GM23338 (cell line): ENCODE data around the gene SMG7. TPM values are rescaled to one million over a fixed set of nuclear protein-coding genes. Genes with fewer than 3 reads are reported as not detected.

Experiments used
- ATAC-seq: fragments of 200-7000 bp; cut with Tn5 transposase; 3 replicates; pipeline ENCODE4 v1.9.1; 2020
- DNase-seq: peaks from one replicate; pipeline ENCODE4 v3.0.0-alpha.2; 2015; ENCODE audit warnings: low spot score
- H2AFZ ChIP-seq: fragments of 200-600 bp; sonication (generic); 2 replicates; pipeline ENCODE4 v1.8.0; 2016; ENCODE audit warnings: antibody characterized with exemption, mild to moderate bottlenecking, moderate library complexity
- H3F3A ChIP-seq: fragments of 200-600 bp; sonication (generic); replicated peaks from 2 replicates; pipeline ENCODE4 v1.8.0; 2017; ENCODE audit warnings: antibody characterized with exemption, mixed run types, low read depth
- H3K27ac ChIP-seq: fragments of 200-600 bp; sonication (generic); 2 replicates; pipeline ENCODE4 v1.6.1; 2016; ENCODE audit warnings: low read depth
- H3K27me3 ChIP-seq: fragments of 200-600 bp; sonication (generic); 2 replicates; pipeline ENCODE4 v1.8.0; 2016; ENCODE audit warnings: mild to moderate bottlenecking, mixed run types, moderate library complexity; ENCODE audit not compliant: insufficient read depth
- H3K36me3 ChIP-seq: fragments of 200-600 bp; sonication (generic); 2 replicates; pipeline ENCODE4 v1.8.0; 2016; ENCODE audit warnings: mild to moderate bottlenecking; ENCODE audit not compliant: insufficient read depth
- H3K4me1 ChIP-seq: fragments of 200-600 bp; sonication (generic); 2 replicates; pipeline ENCODE4 v1.8.0; 2016; ENCODE audit warnings: mild to moderate bottlenecking, moderate library complexity; ENCODE audit not compliant: insufficient read depth
- H3K4me2 ChIP-seq: fragments of 200-600 bp; sonication (generic); 2 replicates; pipeline ENCODE4 v1.7.1; 2017; ENCODE audit warnings: mixed run types
- H3K4me3 ChIP-seq: fragments of 200-600 bp; sonication (generic); 2 replicates; pipeline ENCODE4 v1.6.1; 2016; ENCODE audit warnings: mixed run types
- H3K79me2 ChIP-seq: fragments of 200-600 bp; sonication (generic); replicated peaks from 2 replicates; pipeline ENCODE4 v1.8.0; 2017; ENCODE audit warnings: mild to moderate bottlenecking; ENCODE audit not compliant: insufficient read depth
- H3K9me2 ChIP-seq: fragments of 200-600 bp; sonication (generic); 2 replicates; pipeline ENCODE4 v1.8.0; 2017; ENCODE audit not compliant: insufficient read depth
- H4K20me1 ChIP-seq: fragments of 200-600 bp; sonication (generic); replicated peaks from 2 replicates; pipeline ENCODE4 v1.8.0; 2017; ENCODE audit warnings: mild to moderate bottlenecking; ENCODE audit not compliant: insufficient read depth
- H3K27ac Mint-ChIP-seq: 2 replicates; pipeline ENCODE4 v1.8.0; 2020; ENCODE audit warnings: inconsistent platforms, mild to moderate bottlenecking, moderate library complexity, mixed read lengths
- H3K27me3 Mint-ChIP-seq: 3 replicates; pipeline ENCODE4 v1.8.0; 2022; ENCODE audit warnings: low read depth, mild to moderate bottlenecking, moderate library complexity, mixed read lengths, inconsistent platforms; ENCODE audit not compliant: insufficient read depth, poor library complexity
- H3K36me3 Mint-ChIP-seq: 3 replicates; pipeline ENCODE4 v1.8.0; 2021; ENCODE audit warnings: low read depth, mild to moderate bottlenecking, inconsistent platforms, moderate library complexity, mixed read lengths
- H3K4me1 Mint-ChIP-seq: 3 replicates; pipeline ENCODE4 v1.8.0; 2020; ENCODE audit warnings: mild to moderate bottlenecking, inconsistent platforms, mixed read lengths
- H3K4me3 Mint-ChIP-seq: 3 replicates; pipeline ENCODE4 v1.8.0; 2021; ENCODE audit warnings: moderate library complexity, mild to moderate bottlenecking, inconsistent platforms, mixed read lengths
- H3K9me3 Mint-ChIP-seq: 3 replicates; pipeline ENCODE4 v1.8.0; 2020; ENCODE audit warnings: moderate library complexity, mild to moderate bottlenecking, inconsistent platforms, mixed read lengths
- CTCF ChIP-seq, 2 experiments: fragments of 200-600 bp in 1 of 2; sonication (generic) in 1 of 2; conservative IDR thresholded peaks; 2 replicates each; pipeline versions ENCODE4 v1.5.1 to v1.6.1; 2016 to 2017; ENCODE audit warnings: antibody characterized with exemption in 2 of 2, low read depth in 2 of 2, mild to moderate bottlenecking in 2 of 2, moderate library complexity in 1 of 2
- EZH2 ChIP-seq: fragments of 200-600 bp; sonication (generic); IDR thresholded peaks from one replicate; pipeline ENCODE4 v1.8.0; 2017; ENCODE audit warnings: antibody characterized with exemption, mild to moderate bottlenecking, low read depth; ENCODE audit not compliant: unreplicated experiment
- EZH2phosphoT487 ChIP-seq: fragments of 200-600 bp; sonication (generic); IDR thresholded peaks from one replicate; pipeline ENCODE4 v1.8.1; 2018; ENCODE audit warnings: antibody characterized with exemption; ENCODE audit not compliant: unreplicated experiment
- NANOG ChIP-seq: IDR thresholded peaks from 2 replicates; pipeline ENCODE4 v1.6.1; 2016; ENCODE audit warnings: antibody characterized with exemption, borderline replicate concordance
- POLR2AphosphoS5 ChIP-seq: IDR thresholded peaks from 2 replicates; pipeline ENCODE4 v1.6.1; 2016; ENCODE audit warnings: antibody characterized with exemption, low read depth
- REST ChIP-seq: IDR thresholded peaks from one replicate; pipeline ENCODE4 v1.6.1; 2018; ENCODE audit warnings: antibody characterized with exemption; ENCODE audit not compliant: unreplicated experiment
- STAT1 ChIP-seq: IDR thresholded peaks from one replicate; pipeline ENCODE4 v1.6.1; 2016; ENCODE audit warnings: antibody characterized with exemption; ENCODE audit not compliant: unreplicated experiment
- ZNF114 ChIP-seq: fragments of 250-450 bp; sonication (Bioruptor Pico); IDR thresholded peaks from 2 replicates; pipeline ENCODE4 v1.5.0; 2020; ENCODE audit warnings: mild to moderate bottlenecking, moderate library complexity
- ZNF462 ChIP-seq: fragments of 250-450 bp; sonication (Bioruptor Pico); IDR thresholded peaks from 2 replicates; pipeline ENCODE4 v1.5.0; 2020; ENCODE audit warnings: mild to moderate bottlenecking, moderate library complexity
- polyA plus RNA-seq: library from polyadenylated mRNA; unstranded; fragments of >200 nt; fragmentation: Nextera tagmentation; extraction: Ambion mirVana; gene quantifications from 2 replicates; pipeline ENCODE4 v1.2.1, GENCODE V29; 2016
- total RNA-seq: library from RNA; depleted of rRNA; stranded (reverse); fragments of >200 nt; shearing (Covaris generic); gene quantifications from 2 replicates; pipeline ENCODE4 v1.2.3, GENCODE V29; 2014

Gene SMG7
- total and polyA plus RNA-seq, 2 experiments from 2014 or later, result 33.0 to 79.4 TPM

DNA sequence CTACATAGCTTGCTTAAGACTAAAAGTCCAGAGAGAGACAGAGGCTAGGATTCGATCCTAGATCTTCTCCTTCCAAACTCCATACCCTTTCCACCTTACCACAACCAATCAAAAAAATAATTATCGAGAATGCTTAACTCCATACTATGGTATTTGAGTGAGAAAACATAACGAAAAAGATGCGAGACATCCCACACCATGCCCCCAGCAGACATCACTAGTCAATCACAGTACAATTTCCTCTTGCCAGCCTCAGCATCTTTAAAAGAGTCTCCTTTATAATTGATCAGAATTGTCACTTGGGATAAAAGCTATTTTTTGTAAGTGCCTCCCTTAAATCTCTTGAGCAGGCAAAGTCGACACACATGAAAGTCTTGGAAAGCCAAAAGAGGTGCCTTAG, 117.1 kb downstream of the SMG7 start:
- Histone ChIP-seq H3K36me3 (no peaks in the 10 kb centered on the region), H4K20me1 (no peaks in the 10 kb centered on the region), H3K4me1 (peaks cover 23% of the 10 kb centered on the region), H3K4me2 (no peak overlapping the region), H3K9me2 (no peaks in the 10 kb centered on the region), H3K27me3 (no peaks in the 10 kb centered on the region), H3K4me3 (no peak overlapping the region), H3K79me2 (no peaks in the 10 kb centered on the region), H3K27ac (no peak overlapping the region), H2AFZ (no peak overlapping the region; the same call in 1 of the 2 replicates), H3F3A (no peaks in the 10 kb centered on the region)
- no peak for ATAC-seq
- Mint-ChIP-seq H3K4me1 (peaks cover 26% of the 10 kb centered on the region), H3K27me3 (peaks cover 3% of the 10 kb centered on the region), H3K4me3 (no peak overlapping the region), H3K9me3 (no peaks in the 10 kb centered on the region; the same call in 2 of the 3 replicates), H3K36me3 (no peaks in the 10 kb centered on the region), H3K27ac (no peak overlapping the region)
- DNase-seq, result no peak
- no peak for TF ChIP-seq NANOG
- TF ChIP-seq ZNF462 (CRISPR knock-in tag), result no peak
- TF ChIP-seq POLR2AphosphoS5, result no peak
- no peak for TF ChIP-seq EZH2
- TF ChIP-seq EZH2phosphoT487, result no peak
- TF ChIP-seq CTCF (conservative IDR thresholded peaks at IDR 0.05; ENCODE audit: low read depth in 2 of 2), result no peak
- no peak for TF ChIP-seq ZNF114 (CRISPR knock-in tag)
- no peak for TF ChIP-seq REST
- TF ChIP-seq STAT1, result no peak
